Neural cell (in vitro differentiated cells): Measurements from ENCODE around the gene EPAS1. TPM values are rescaled to one million over a fixed set of nuclear protein-coding genes. Genes with fewer than 3 reads are reported as not detected.
A peak's percentile ranks its signal among the peaks of the same experiment; 100 is the strongest.

Source experiments
- H2AFZ ChIP-seq: fragments of 200-600, 300-800 bp; sonication (generic), shearing (Covaris generic); 2 replicates; pipeline ENCODE4 v1.6.0; 2014; ENCODE audit warnings: low read depth, mild to moderate bottlenecking, antibody characterized with exemption, low read length, moderate library complexity
- H3F3A ChIP-seq: fragments of 200-600 bp; shearing (Covaris generic); 2 replicates; pipeline ENCODE4 v1.6.1; 2016; ENCODE audit warnings: mild to moderate bottlenecking, moderate library complexity, mixed read lengths, antibody characterized with exemption, low read length; ENCODE audit not compliant: insufficient read depth, poor library complexity, severe bottlenecking
- H3K27ac ChIP-seq: fragments of 200-600, 300-800 bp; sonication (generic), shearing (Covaris generic); 2 replicates; pipeline ENCODE4 v1.5.1; 2014; ENCODE audit warnings: mild to moderate bottlenecking, low read length, moderate library complexity
- H3K27me3 ChIP-seq: fragments of 300-800, 200-600 bp; sonication (generic), shearing (Covaris generic); 2 replicates; pipeline ENCODE4 v1.6.0; 2014; ENCODE audit warnings: mild to moderate bottlenecking, low read depth, low read length, moderate library complexity; ENCODE audit not compliant: insufficient read depth
- H3K36me3 ChIP-seq: fragments of 300-800, 200-600 bp; sonication (generic), shearing (Covaris generic); 2 replicates; pipeline ENCODE4 v1.5.1; 2014; ENCODE audit warnings: mild to moderate bottlenecking, antibody characterized with exemption, low read length, moderate library complexity; ENCODE audit not compliant: insufficient read depth
- H3K4me2 ChIP-seq: fragments of 300-800, 200-600 bp; sonication (generic), shearing (Covaris generic); 2 replicates; pipeline ENCODE4 v1.6.0; 2014; ENCODE audit warnings: mild to moderate bottlenecking, low read length
- H3K4me3 ChIP-seq: fragments of 300-800, 200-600 bp; sonication (generic), shearing (Covaris generic); 2 replicates; pipeline ENCODE4 v1.5.1; 2014; ENCODE audit warnings: mild to moderate bottlenecking, low read length, moderate library complexity
- H3K79me2 ChIP-seq: fragments of 200-600 bp; shearing (Covaris generic); replicated peaks from 2 replicates; pipeline ENCODE4 v1.6.0; 2014; ENCODE audit warnings: mild to moderate bottlenecking, low read length, moderate library complexity; ENCODE audit not compliant: insufficient read depth
- H3K9ac ChIP-seq: fragments of 300-800, 200-600 bp; sonication (generic), shearing (Covaris generic); 2 replicates; pipeline ENCODE4 v1.6.1; 2016; ENCODE audit warnings: mild to moderate bottlenecking, low read length, mixed read lengths
- H3K9me2 ChIP-seq: fragments of 200-600 bp; shearing (Covaris generic); 2 replicates; pipeline ENCODE4 v1.6.1; 2016; ENCODE audit warnings: mild to moderate bottlenecking, low read length, mixed read lengths; ENCODE audit not compliant: insufficient read depth
- H3K9me3 ChIP-seq: fragments of 200-600, 300-800 bp; sonication (generic), shearing (Covaris generic); 2 replicates; pipeline ENCODE4 v1.6.1; 2016; ENCODE audit warnings: mild to moderate bottlenecking, mixed run types, low read length, moderate library complexity, mixed read lengths
- H4K20me1 ChIP-seq: fragments of 200-600 bp; shearing (Covaris generic); 2 replicates; pipeline ENCODE4 v1.6.1; 2016; ENCODE audit warnings: mild to moderate bottlenecking, mixed run types; ENCODE audit not compliant: insufficient read depth
- EP300 ChIP-seq: fragments of 450-650 bp; conservative IDR thresholded peaks from 2 replicates; pipeline ENCODE4 v1.6.1; 2014; ENCODE audit warnings: antibody characterized with exemption, mild to moderate bottlenecking, moderate library complexity; ENCODE audit not compliant: poor library complexity, severe bottlenecking
- EZH2 ChIP-seq: fragments of 200-600, 300-800 bp; shearing (Covaris generic), sonication (generic); IDR thresholded peaks from 2 replicates; pipeline ENCODE4 v1.6.1; 2014; ENCODE audit warnings: antibody characterized with exemption, low read length, borderline replicate concordance, mild to moderate bottlenecking; ENCODE audit not compliant: insufficient read depth, poor library complexity, severe bottlenecking
- MXI1 ChIP-seq: fragments of 450-650 bp; conservative IDR thresholded peaks from 2 replicates; pipeline ENCODE4 v1.6.1; 2014; ENCODE audit warnings: antibody characterized with exemption, mild to moderate bottlenecking; ENCODE audit not compliant: poor library complexity, severe bottlenecking
- POLR2AphosphoS5 ChIP-seq: IDR thresholded peaks from 2 replicates; pipeline ENCODE4 v1.6.1; 2012
- RAD21 ChIP-seq: fragments of 450-650 bp; conservative IDR thresholded peaks from 2 replicates; pipeline ENCODE4 v1.6.1; 2014; ENCODE audit warnings: antibody characterized with exemption, mild to moderate bottlenecking, moderate library complexity
- SMC3 ChIP-seq: fragments of 450-650 bp; conservative IDR thresholded peaks from 2 replicates; pipeline ENCODE4 v1.6.1; 2014; ENCODE audit warnings: antibody characterized with exemption, mild to moderate bottlenecking, moderate library complexity; ENCODE audit not compliant: poor library complexity
- TAF1 ChIP-seq: IDR thresholded peaks from 2 replicates; pipeline ENCODE4 v1.6.1; 2012; ENCODE audit warnings: low read depth
- polyA plus RNA-seq: library from polyadenylated mRNA; depleted of rRNA; stranded (reverse); fragments of >200 nt; gene quantifications from 2 replicates; pipeline ENCODE4 v1.2.3, GENCODE V29; 2014
- TF ChIP-seq, protein P1 (sequence below): fragments of 450-650 bp; IDR thresholded peaks from 2 replicates; pipeline ENCODE4 v1.5.1; 2014; ENCODE audit warnings: antibody characterized with exemption, mild to moderate bottlenecking, moderate library complexity; ENCODE audit not compliant: poor library complexity, severe bottlenecking
- TF ChIP-seq, protein P2 (sequence below): IDR thresholded peaks from 2 replicates; pipeline ENCODE4 v1.6.1; 2012; ENCODE audit warnings: borderline replicate concordance

The EPAS1 gene
- polyA plus RNA-seq, 1 donor from 2014 or later, result not detected

DNA sequence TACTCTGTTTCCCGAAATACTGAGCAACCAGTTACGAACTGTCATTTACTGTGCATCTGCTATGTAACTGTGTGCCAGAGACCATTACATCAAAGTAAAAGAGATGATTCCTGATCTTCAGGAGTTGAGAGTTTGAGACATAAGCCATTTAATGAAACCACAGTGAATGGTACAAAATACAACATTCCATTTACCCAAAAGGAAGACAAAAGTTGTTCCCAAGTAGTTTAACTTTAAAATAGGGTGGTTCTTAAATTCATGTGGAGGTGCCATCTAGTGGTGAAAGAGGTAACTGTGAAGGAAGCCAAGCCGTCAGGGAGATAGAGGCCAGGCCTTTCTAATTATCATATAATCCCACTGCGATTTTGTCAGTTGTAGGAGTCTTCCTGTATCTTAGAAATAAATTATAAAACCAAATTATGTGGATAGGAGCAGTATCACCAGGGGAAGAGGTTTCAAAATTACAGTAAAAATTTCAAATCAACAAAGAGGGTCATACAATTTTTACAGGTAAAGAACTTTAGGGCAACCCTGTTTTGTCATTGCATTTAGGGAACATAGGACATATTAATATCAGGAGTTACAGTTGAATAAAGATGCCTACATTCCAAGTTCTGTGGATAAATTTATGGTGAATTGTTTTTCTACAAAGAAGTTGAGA, 67.7 kb downstream of the EPAS1 start:
- Histone ChIP-seq H3K27ac (no peak overlapping the region), H3K79me2 (no peaks in the 10 kb centered on the region), H3K9ac (no peak overlapping the region), H3K4me2 (no peak overlapping the region), H3K9me3 (no peaks in the 10 kb centered on the region), H3K27me3 (no peaks in the 10 kb centered on the region), H3K36me3 (no peaks in the 10 kb centered on the region), H4K20me1 (no peaks in the 10 kb centered on the region), H3K9me2 (no peaks in the 10 kb centered on the region), H2AFZ (no peak overlapping the region), H3F3A (no peaks in the 10 kb centered on the region), H3K4me3 (no peak overlapping the region)
- TF ChIP-seq, protein P1, sequence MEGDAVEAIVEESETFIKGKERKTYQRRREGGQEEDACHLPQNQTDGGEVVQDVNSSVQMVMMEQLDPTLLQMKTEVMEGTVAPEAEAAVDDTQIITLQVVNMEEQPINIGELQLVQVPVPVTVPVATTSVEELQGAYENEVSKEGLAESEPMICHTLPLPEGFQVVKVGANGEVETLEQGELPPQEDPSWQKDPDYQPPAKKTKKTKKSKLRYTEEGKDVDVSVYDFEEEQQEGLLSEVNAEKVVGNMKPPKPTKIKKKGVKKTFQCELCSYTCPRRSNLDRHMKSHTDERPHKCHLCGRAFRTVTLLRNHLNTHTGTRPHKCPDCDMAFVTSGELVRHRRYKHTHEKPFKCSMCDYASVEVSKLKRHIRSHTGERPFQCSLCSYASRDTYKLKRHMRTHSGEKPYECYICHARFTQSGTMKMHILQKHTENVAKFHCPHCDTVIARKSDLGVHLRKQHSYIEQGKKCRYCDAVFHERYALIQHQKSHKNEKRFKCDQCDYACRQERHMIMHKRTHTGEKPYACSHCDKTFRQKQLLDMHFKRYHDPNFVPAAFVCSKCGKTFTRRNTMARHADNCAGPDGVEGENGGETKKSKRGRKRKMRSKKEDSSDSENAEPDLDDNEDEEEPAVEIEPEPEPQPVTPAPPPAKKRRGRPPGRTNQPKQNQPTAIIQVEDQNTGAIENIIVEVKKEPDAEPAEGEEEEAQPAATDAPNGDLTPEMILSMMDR, result peak; percentile 80
- TF ChIP-seq, protein P2, sequence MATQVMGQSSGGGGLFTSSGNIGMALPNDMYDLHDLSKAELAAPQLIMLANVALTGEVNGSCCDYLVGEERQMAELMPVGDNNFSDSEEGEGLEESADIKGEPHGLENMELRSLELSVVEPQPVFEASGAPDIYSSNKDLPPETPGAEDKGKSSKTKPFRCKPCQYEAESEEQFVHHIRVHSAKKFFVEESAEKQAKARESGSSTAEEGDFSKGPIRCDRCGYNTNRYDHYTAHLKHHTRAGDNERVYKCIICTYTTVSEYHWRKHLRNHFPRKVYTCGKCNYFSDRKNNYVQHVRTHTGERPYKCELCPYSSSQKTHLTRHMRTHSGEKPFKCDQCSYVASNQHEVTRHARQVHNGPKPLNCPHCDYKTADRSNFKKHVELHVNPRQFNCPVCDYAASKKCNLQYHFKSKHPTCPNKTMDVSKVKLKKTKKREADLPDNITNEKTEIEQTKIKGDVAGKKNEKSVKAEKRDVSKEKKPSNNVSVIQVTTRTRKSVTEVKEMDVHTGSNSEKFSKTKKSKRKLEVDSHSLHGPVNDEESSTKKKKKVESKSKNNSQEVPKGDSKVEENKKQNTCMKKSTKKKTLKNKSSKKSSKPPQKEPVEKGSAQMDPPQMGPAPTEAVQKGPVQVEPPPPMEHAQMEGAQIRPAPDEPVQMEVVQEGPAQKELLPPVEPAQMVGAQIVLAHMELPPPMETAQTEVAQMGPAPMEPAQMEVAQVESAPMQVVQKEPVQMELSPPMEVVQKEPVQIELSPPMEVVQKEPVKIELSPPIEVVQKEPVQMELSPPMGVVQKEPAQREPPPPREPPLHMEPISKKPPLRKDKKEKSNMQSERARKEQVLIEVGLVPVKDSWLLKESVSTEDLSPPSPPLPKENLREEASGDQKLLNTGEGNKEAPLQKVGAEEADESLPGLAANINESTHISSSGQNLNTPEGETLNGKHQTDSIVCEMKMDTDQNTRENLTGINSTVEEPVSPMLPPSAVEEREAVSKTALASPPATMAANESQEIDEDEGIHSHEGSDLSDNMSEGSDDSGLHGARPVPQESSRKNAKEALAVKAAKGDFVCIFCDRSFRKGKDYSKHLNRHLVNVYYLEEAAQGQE, result no peak
- TF ChIP-seq RAD21 (peak; percentile 76), POLR2AphosphoS5 (no peak), TAF1 (no peak), SMC3 (peak; percentile 86), MXI1 (no peak)

DNA sequence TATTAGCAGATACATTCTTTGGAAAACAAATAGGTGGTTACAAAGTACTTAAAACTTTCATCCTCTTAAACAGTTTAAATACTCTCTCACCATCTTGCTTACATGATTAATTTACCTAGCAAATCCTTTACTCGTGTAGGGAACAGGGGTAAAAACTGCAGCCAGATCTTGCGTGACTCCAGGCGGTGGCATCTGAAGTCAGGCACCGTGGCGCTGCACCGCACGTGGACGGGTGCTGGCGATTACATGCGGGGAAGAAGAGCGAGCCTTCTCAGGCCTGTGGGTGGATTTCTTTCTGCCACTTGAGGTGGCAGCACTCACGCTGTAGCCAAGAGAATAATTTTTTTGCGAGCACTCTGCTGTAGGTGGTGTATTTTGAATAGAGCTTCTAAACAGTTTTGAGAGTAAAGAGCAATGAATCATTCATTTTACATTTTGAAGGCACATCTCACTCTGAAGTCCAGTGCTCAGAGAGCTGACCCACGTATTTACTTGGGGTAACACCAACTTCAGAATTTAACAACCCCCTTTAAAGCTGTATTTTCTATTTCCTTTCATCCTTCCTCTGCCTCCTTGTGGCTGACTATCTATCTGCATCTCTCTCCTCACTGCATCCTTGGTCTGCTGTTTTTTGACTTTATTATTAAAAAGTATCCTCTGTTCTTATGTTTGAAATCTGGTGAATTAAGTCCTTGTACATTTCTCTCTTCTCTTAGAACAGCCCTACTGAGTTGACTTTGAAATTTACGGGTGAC, 68.9 kb downstream of the EPAS1 start:
- Histone ChIP-seq H3K9ac (no peak overlapping the region), H3K9me2 (no peaks in the 10 kb centered on the region), H3K4me2 (no peak overlapping the region), H3K9me3 (no peaks in the 10 kb centered on the region), H3K79me2 (no peaks in the 10 kb centered on the region), H4K20me1 (no peaks in the 10 kb centered on the region), H3F3A (no peaks in the 10 kb centered on the region), H3K27me3 (no peaks in the 10 kb centered on the region), H3K27ac (no peak overlapping the region), H2AFZ (no peak overlapping the region), H3K4me3 (no peak overlapping the region), H3K36me3 (no peaks in the 10 kb centered on the region)
- TF ChIP-seq RAD21 (peak; percentile 51), TAF1 (no peak), SMC3 (peak; percentile 67), EP300 (no peak), MXI1 (no peak), EZH2 (no peak), POLR2AphosphoS5 (no peak)
- TF ChIP-seq, protein P1, result peak; percentile 53
- TF ChIP-seq, protein P2, result no peak
